GM12891 (cell line): ENCODE measurements around the gene CCR5AS.

Experiments used
- DNase-seq: peaks from one replicate; pipeline ENCODE4 v3.0.0; 2011; ENCODE audit warnings: low spot score; ENCODE audit not compliant: insufficient read length
- FAIRE-seq: peaks from 2 replicates; lab custom pipeline; 2011; peaks lifted over from hg19 to GRCh38; lab: Jason Lieb, UNC
- PAX5 ChIP-seq: IDR thresholded peaks from 2 replicates; pipeline ENCODE4 v1.6.1; 2011; ENCODE audit warnings: low read length, moderate library complexity, mild to moderate bottlenecking; ENCODE audit not compliant: insufficient read depth, severe bottlenecking
- POLR2A ChIP-seq: IDR thresholded peaks from 2 replicates; pipeline ENCODE4 v1.6.1; 2011; ENCODE audit warnings: low read depth, low read length, control low read depth
- POLR2AphosphoS5 ChIP-seq: IDR thresholded peaks from 2 replicates; pipeline ENCODE4 v1.6.1; 2011; ENCODE audit warnings: low read depth, low read length, control low read depth
- POU2F2 ChIP-seq: IDR thresholded peaks from 2 replicates; pipeline ENCODE4 v1.6.1; 2011; ENCODE audit warnings: low read depth, mild to moderate bottlenecking, control low read depth, low read length, moderate library complexity
- SPI1 ChIP-seq: IDR thresholded peaks from 2 replicates; pipeline ENCODE4 v1.6.1; 2011; ENCODE audit warnings: low read depth, low read length, control low read depth
- TAF1 ChIP-seq: IDR thresholded peaks from 2 replicates; pipeline ENCODE4 v1.6.1; 2011; ENCODE audit warnings: low read depth, low read length, control low read depth

The CCR5AS gene

GRCh38 chr3:46354478-46354877, 52.4 kb downstream of the CCR5AS start:
- no peak for TF ChIP-seq POLR2A
- no peak for TF ChIP-seq POLR2AphosphoS5
- TF ChIP-seq POU2F2, result no peak
- TF ChIP-seq SPI1, result no peak
- TF ChIP-seq PAX5, result no peak
- TF ChIP-seq TAF1, result no peak

GRCh38 chr3:46353647-46354410, 53.0 kb downstream of the CCR5AS start, which contains the start of gene CCR2:
Gene CCR2, plus strand, starts transcription at chr3:46354111. Its CDS starts 3,417 bp downstream, at chr3:46357528.
- FAIRE-seq, result peak; percentile 55
- no peak for DNase-seq
- TF ChIP-seq POLR2A, result no peak
- TF ChIP-seq POU2F2, result no peak
- no peak for TF ChIP-seq POLR2AphosphoS5
- no peak for TF ChIP-seq SPI1
- no peak for TF ChIP-seq TAF1

More at GRCh38 chr3:46354478-46354877, 52.4 kb downstream of the CCR5AS start:
- FAIRE-seq (no peak), DNase-seq (no peak)

DNA sequence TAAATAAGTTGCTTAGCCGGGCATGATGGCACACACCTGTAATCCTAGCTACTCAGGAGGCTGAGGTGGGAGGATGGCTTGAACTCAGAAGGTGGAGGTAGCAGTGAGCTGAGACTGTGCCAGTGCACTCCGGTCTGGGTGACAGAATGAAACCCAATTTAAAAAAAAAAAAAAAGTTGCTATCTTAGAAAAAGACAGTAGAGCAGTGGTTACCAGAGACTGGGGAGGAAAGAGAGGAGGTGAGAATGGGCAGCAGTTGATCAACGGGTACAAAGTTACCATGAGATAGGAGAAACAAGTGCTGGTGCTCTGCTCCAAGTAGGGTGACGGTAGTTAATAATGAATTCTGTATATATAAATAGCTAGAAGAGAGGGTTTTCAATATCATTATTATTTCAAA, 53.8 kb downstream of the CCR5AS start:
- FAIRE-seq (no peak), DNase-seq (no peak)
- TF ChIP-seq POLR2AphosphoS5, result no peak
- TF ChIP-seq POU2F2, result no peak
- TF ChIP-seq TAF1, result no peak
- TF ChIP-seq POLR2A, result no peak
- no peak for TF ChIP-seq PAX5
- TF ChIP-seq SPI1, result no peak

GRCh38 chr3:46351646-46352045, 55.2 kb downstream of the CCR5AS start:
- no peak for DNase-seq
- TF ChIP-seq SPI1, result no peak
- TF ChIP-seq POLR2A, result no peak
- TF ChIP-seq POLR2AphosphoS5, result no peak
- no peak for TF ChIP-seq TAF1
- no peak for TF ChIP-seq PAX5
- no peak for TF ChIP-seq POU2F2
- no peak for FAIRE-seq

DNA sequence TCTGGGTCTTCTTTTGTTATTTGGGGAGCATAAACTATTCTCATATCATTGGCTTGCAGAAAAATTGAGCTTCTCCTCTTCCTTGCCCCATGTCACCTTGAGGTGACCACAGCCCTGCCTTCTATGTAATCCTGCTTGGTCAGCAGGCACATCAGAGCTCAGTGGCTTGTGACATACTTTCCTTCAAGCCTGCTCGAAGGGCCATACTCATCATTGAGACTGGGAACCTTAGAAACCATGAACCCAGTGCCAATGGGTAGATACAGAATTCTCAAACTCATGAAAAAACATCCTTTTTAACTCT, 56.7 kb downstream of the CCR5AS start:
- TF ChIP-seq TAF1 (no peak), PAX5 (no peak), SPI1 (no peak), POU2F2 (no peak), POLR2A (no peak), POLR2AphosphoS5 (no peak)
- DNase-seq (no peak), FAIRE-seq (no peak)

DNA sequence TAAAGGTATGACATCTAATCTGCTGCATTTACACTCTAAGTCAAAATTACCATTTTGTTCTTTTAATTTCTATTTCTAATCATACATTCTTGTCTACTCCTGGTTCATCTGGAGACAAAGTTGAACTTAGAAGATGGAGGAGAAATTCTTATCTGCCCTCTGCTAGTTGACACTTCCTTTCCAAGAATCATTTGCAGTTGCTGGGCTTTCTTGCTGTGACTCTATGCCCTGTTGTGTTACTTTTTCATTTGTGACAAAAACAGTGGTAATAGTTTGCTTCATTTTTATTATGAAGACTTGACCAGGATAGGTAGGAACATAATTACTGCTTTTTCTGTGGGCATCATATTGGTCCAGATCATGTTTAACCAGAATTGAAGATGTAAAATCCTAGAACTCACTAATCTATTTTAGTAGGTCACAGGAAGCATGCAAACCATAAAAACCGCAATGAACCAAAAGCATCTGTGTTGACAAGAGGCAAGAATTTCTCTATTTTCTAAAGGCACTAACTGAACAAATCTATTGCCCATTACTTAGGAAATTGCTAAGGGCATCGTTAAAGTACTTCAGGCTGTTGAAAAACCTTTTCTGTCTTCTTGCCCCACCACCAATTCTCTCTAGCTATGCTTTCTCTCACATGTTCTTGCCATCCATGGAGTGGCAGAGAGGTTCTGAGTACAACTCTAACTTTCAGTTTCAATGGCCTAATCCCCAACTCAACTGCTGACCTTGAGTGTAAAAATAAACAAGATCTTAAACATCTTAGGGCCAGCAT, 57.2 kb downstream of the CCR5AS start:
- FAIRE-seq, result peak; percentile 90
- TF ChIP-seq PAX5 (no peak), SPI1 (0 out of 2 replicates have a peak, but pooled peaks have one; percentile 12)
- no peak for DNase-seq

DNA sequence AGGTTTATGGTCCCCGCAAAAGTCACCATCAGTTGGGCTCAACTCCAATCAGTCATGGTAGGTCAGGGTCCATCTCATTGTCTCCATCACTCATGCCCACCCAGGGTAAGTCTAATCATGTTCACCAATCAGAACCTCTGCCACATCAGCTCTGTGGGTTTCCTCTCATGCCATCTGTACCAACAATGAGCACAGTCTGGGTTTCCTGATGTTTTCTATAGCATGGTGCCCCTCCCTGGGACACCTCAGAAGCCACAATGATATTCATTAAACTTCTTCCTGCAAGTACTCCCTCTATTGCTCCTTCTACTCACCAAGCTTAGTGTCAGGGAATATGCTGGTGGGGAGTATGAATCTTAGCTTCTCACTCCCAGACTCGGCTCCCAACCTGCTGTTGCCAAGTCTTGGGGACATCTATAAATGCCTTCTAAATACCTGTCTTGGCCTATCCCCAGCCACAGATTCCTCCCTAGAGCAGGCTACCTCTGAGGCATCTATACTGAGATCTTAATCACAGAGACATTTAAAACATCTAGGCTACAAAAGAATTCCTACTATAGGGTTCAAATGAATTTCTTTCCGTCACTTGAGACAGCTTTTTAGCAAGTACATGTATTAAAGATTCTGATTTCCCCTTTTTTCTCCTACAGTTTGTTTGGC, 57.9 kb downstream of the CCR5AS start:
- peak; percentile 82 for FAIRE-seq
- DNase-seq, result no peak
- TF ChIP-seq POU2F2 (no peak), POLR2A (no peak), SPI1 (no peak), TAF1 (no peak), POLR2AphosphoS5 (no peak), PAX5 (no peak)

DNA sequence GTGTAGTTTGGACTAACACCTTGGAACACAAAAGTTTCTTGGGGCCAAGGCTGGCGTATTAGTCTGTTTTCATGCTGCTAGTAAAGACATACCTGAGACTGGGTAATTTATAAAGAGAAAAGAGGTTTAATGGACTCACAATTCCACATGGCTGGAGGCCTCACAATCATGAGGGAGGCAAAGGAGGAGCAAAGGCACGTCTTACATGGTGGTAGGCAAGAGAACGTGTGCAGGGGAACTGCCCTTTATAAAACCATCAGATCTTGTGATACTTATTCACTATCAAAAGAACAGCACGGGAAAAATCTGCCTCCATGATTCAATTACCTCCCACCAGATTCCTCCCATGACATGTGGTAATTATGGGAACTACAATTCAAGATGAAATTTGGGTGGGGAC, 62.4 kb downstream of the CCR5AS start:
- FAIRE-seq (no peak), DNase-seq (no peak)
- TF ChIP-seq TAF1 (no peak), POLR2AphosphoS5 (no peak), PAX5 (no peak), SPI1 (no peak), POU2F2 (no peak), POLR2A (no peak)

DNA sequence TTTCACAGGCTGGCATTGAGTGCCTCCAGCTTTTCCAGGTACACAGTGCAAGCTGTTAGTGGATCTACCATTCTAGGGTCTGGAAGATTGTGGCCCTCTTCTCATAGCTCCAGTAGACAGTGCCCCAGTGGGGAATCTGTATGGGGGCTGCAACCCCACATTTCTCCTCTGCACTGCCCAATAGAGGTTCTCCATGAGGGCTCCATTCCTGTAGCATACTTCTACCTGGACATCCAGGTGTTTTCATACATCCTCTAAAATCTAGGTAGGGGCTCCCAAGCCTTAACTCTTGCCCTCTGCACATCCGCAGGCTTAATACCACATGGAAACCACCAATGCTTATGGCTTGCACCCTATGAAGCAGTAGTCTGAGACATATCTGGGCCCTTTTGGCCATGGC, 68.0 kb downstream of the CCR5AS start:
- FAIRE-seq (no peak), DNase-seq (no peak)
- TF ChIP-seq SPI1 (no peak), POLR2AphosphoS5 (no peak), POU2F2 (no peak), TAF1 (no peak), PAX5 (no peak), POLR2A (no peak)

DNA sequence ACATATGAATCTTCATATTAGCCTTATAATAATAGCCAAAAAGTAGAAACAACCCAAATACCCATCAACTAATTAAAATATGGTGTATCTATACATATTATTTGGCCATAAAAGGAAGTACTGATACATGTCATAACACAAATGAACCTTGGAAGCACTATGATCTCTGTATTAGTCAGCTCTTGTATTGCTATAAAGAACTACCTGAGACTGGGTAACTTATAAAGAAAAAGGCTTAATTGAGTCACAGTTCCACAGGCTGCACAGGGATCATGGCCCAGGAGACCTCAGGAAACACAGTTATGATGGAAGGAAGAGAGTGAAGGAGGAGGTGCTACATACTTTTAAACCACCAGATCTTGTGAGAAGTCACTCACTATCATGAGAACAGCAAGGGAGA, 69.0 kb downstream of the CCR5AS start:
- TF ChIP-seq POLR2AphosphoS5 (no peak), TAF1 (no peak), PAX5 (no peak), POU2F2 (no peak), SPI1 (no peak), POLR2A (no peak)
- DNase-seq (no peak), FAIRE-seq (no peak)
